Activated T-cell treated with anti-CD3 and anti-CD28 coated beads for 4 hours (primary cell): Measurements from ENCODE around the gene DENND4B.
"Not testable (repeated sequence)": the region's sequence is repeated elsewhere in the genome, so short reads cannot be mapped to it uniquely, and the experiment has no call there.

Experiments
- DNase-seq: peaks from one replicate; pipeline ENCODE4 v3.0.0-alpha.2; 2020

DENND4B gene

DNA sequence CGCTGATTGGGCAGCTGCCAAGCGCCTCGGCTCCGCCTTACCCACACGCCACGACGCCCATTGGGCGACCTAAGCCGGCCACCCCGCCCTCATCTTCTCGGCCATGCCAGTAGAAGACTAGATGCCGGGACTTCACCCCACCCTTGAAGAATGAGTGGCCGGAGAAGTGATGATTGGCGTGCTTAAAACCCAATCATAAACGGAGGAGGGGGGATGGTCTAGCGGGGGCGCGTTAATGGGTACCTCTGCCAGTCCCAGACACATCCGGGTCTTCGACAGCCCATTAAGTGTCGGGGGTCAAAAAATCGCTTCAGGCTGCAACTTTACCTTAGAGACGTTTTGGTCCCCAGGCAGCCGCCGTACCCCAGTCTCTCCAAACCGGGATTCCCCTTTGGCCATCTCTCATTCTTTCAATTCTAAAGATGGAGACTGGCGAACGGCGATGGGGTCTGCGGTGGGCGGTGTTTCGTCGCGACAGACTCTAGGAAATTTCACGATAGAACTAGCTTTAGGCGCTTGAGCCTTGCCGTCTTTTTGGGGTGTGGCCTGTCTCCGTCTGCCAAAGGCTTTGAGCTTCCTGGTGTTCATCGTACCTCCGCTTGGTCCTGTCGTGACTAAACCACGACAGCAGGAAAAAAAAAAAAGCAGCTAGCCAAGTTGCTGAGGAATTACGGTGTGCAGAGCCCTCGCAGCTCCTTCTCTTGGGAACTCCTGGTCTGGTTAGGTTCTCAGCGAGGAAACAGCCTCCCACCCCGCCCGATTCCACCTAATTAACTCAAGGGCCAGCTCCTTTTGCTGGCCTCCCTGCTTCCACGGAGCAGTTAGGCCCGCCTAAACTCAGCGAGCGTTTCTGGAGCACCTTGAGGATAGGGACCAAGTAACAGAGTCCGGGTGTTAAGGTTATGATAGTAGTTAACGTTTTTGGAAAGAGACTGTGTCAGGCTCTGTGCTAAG, 23.3 kb downstream of the DENND4B start, which contains the start of gene GATAD2B:
Gene GATAD2B, minus strand, starts transcription at position 1 of the 954 bp plus-strand sequence. CDS start 94,625 bp downstream, outside the sequence.
- peak; percentile 98 for DNase-seq

DNA sequence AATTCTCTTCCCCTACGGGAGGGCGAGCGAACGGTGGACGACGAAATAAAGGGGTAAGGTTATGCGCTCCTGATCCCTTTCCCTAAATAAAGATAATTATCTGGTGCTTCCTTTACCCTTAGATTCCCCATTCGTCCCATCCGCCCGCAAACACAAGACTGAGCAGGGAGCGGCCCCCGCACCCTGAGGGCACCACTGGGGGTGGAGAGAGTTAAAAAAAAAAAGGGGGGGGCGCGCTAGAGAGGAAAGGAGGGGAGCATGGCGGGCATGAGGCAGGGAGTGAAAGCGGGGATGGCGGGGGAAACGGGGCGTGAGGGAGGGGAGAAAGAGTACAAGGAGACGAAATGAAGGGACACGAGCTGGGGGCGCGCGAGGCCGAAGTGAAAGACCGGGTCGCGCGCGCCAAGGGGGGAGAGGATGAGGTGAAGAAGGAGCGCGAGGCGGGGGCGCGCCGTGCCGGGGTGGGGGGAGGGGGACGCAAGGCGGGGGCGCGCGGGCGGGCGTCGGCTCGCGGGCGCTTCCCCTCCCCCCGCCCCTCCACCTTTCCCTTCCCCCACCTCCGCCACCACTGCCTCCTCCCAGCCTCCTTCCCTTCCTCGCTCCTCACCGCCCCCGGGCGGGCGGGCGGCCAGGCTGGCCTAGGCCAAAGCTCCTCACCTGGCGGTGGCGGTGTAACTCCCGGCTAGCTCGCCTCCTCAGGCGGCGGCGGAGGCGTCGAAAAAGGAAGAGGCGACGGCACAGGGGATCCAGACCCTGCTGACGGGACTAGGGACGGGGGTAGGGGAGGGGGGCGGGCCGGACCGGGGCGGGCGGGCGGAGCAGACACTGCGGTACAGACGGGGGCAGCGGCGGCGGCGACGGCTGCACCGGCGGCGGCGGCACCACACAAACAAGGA, 24.2 kb downstream of the DENND4B start:
- peak; percentile 47 for DNase-seq

- peak; percentile 8 for DNase-seq
These were observed 24.8 kb downstream of the DENND4B start for GRCh38 chr1:153921803-153922075.

GRCh38 chr1:153921080-153921802, 25.3 kb downstream of the DENND4B start:
- no peak for DNase-seq

GRCh38 chr1:153919876-153920852, 26.4 kb downstream of the DENND4B start:
- DNase-seq = no peak

DNA sequence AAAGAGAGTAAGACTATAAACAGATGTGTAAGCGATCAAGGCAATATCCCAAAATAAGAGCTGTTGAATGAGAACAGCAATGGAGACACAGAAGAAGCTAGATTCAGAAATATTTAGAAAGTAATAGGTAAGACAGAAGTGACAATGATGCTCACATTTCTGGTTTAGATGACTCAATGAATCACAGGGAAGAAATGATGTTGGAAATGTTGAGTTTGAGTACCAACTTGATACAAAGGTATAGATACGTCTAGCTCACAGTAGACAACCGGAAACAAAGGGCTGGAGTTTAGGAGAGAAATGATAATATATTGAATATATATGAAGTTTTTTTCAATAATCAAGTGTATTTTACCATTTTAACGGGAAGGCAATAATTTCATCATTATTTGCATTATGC, 30.2 kb downstream of the DENND4B start:
- DNase-seq = no peak

GRCh38 chr1:153912349-153912748, 34.2 kb downstream of the DENND4B start:
- no peak for DNase-seq

DNA sequence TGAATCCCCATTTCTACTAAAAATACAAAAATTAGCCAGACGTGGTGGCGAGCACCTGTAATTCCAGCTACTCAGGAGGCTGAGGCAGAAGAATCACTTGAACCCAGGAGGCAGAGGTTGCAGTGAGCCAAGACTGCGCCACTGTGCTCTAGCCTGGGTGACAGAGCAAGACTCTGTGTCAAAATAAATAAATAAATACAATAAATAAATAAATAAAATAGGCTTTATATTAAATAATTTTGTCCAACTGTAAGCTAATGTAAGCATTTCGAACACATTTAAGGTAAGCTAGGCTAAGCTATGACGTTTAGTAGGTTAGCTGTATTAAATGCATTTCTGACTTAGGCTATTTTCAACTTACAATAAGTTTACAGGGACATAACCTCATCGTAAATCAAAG, 36.0 kb downstream of the DENND4B start:
- not testable (repeated sequence) for DNase-seq

DNA sequence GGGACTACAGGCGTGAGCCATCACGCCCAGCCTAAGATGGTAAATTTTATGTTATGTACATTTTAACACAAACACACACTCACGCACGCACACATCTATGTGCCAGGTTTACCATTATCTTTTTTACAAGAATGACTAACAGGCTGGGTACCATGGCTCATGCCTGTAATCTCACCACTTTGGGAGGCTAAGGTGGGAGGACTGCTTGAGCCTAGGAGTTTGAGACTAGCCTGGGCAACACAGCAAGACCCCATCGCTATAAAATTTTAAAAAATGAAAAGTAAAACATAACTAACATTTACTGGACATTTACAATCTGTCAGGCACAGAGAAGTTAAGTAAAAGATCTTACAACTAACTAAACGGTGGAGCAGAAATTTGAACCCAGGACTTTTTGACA, 38.4 kb downstream of the DENND4B start:
- no peak for DNase-seq

DNA sequence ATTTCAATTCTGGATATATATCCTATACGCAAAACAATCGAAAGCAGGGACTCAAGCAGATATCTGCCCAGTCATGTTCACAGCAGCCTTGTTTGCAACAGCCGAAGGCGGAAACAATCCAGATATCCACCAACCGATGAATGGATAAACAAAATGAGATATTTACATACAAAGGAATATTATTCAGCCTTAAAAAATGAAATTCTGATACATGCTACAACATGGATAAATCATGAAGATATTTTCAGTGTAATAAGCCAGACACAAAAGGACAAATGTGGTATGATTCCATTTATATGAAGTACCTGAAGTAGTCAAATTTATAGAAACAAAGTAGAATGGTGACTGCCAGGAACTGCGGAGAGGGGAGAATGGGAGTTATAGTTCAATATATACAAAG, 39.4 kb downstream of the DENND4B start:
- DNase-seq = no peak

- DNase-seq = no peak
These were observed 40.1 kb downstream of the DENND4B start for GRCh38 chr1:153906396-153906795.

GRCh38 chr1:153905908-153906307, 40.6 kb downstream of the DENND4B start:
- not testable (repeated sequence) for DNase-seq

- no peak for DNase-seq
These were observed 42.6 kb downstream of the DENND4B start for GRCh38 chr1:153903841-153904455.

DNA sequence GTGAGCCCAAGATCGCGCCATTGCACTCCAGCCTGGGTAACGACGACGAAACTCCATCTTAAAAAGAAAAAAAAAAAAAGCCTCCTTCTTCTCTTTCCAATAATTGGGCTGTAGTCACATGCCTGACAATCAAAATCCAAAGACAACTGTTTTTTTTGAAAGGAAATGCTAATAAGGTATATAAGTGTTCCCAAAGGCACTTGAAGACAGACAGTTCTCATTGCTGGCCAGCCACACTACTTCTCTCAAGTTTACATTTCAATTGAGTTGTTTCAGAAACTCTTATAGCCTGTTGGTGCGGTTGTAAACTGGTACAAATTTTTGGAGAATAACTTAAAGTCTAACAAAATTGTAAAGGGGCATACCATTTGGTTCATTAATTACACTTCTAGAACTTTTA, 47.0 kb downstream of the DENND4B start:
- DNase-seq = no peak

- DNase-seq = not testable (repeated sequence)
These were observed 50.7 kb downstream of the DENND4B start for GRCh38 chr1:153895866-153896265.

GRCh38 chr1:153891042-153891441, 55.5 kb downstream of the DENND4B start:
- DNase-seq = not testable (repeated sequence)

DNA sequence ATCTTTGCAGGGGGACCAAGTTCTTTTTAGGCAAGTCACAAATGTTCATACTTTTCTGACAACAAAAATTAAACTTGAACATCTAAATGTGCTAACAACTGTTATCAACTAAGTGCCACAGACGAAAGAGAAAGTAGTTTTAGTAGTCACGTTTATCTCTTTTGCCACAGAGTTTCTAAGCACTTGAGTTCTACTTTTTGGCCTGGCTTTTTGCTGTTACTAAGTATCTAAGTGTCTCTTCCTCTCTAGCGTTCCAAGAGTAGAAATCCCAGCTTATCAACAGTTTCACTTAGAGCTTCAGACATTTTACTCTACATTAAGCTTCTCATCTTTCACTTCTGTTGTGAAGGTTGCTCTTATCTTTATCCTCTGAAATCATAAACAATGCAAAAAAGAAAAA, 58.0 kb downstream of the DENND4B start:
- no peak for DNase-seq

GRCh38 chr1:153886127-153886526, 60.4 kb downstream of the DENND4B start:
- DNase-seq = no peak

- DNase-seq = no peak
These were observed 63.3 kb downstream of the DENND4B start for GRCh38 chr1:153883223-153883622.

DNA sequence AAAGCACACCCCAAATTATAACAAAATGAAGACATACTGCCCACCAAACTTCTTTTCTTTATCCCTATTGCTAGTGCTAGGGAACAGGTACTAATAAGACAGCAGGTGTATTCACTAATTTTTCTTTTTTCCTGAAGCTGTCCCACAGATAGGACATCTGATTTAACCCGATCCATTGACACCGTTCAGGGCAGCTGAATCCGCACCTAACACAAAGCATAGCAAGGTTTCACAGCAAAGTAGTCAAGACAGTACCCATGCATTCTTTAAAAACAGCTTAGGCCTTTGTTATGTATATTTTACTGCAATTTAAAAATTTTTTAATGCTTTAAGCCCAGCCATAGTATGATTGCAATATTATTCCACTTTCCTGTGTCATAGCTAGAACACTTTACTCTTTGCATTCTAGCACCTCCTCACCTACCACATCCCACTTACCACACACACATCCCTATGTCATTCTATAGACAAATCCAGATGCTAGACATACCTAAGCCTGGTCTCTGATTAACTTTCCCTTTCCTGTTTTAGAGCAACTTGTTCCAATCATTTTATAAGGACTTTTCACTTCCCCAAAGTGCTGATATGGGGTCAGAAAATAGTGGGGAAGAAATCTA, 64.1 kb downstream of the DENND4B start:
- DNase-seq = no peak

DNA sequence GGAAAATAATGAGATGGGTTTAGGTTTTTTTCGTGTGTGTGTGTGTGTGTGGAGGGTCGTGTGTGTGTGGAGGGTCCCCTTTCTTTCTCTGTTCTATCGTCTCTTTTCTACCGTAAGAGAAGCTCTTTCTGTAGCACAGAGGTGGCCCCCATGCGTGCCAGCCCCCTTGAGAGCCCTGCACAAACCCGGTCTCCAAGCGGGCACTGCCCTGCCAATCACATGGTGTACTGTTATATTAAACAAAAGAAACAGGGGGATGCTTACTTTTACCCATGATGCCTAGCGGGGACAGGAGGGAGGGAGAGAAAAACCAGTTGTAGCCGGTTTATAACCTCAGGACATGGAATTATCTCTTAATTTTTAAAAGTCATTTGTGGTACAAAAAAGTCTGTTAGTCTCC, 64.8 kb downstream of the DENND4B start:
- no peak for DNase-seq
